WTC11 (cell line): ENCODE results near the gene ZSWIM9.

Source experiments
- ATF1 ChIP-seq: sonication (generic); formaldehyde crosslinking; IDR thresholded peaks from 2 replicates; pipeline ENCODE4 v1.8.1; 2023; ENCODE audit warnings: mild to moderate bottlenecking, moderate library complexity, missing genetic modification reagents
- CREB1 ChIP-seq: sonication (generic); formaldehyde crosslinking; IDR thresholded peaks from 2 replicates; pipeline ENCODE4 v1.8.0; 2023; ENCODE audit warnings: mild to moderate bottlenecking, missing genetic modification reagents
- CREM ChIP-seq: sonication (generic); formaldehyde crosslinking; IDR thresholded peaks from 2 replicates; pipeline ENCODE4 v1.8.1; 2022; ENCODE audit warnings: mild to moderate bottlenecking, missing genetic modification reagents, moderate library complexity
- IRF2 ChIP-seq: sonication (generic); formaldehyde crosslinking; IDR thresholded peaks from 2 replicates; pipeline ENCODE4 v1.8.0; 2022; ENCODE audit warnings: low read depth, missing genetic modification reagents, borderline replicate concordance
- JUN ChIP-seq: sonication (generic); formaldehyde crosslinking; IDR thresholded peaks from 2 replicates; pipeline ENCODE4 v1.8.0; 2023; ENCODE audit warnings: mild to moderate bottlenecking, missing genetic modification reagents
- MXD4 ChIP-seq: fragments of 250-450 bp; sonication (Bioruptor Pico); IDR thresholded peaks from 2 replicates; pipeline ENCODE4 v1.8.0; 2021; ENCODE audit warnings: mild to moderate bottlenecking, moderate library complexity, borderline replicate concordance
- SP1 ChIP-seq: sonication (generic); formaldehyde crosslinking; conservative IDR thresholded peaks from 2 replicates; pipeline ENCODE4 v1.8.1; 2022; ENCODE audit warnings: missing genetic modification reagents
- TF ChIP-seq, protein P1 (sequence below): fragments of 250-450 bp; sonication (Bioruptor Pico); IDR thresholded peaks from 2 replicates; pipeline ENCODE4 v1.9.0; 2021; ENCODE audit warnings: mild to moderate bottlenecking
- TF ChIP-seq, protein P2 (sequence below): sonication (generic); formaldehyde crosslinking; IDR thresholded peaks from 2 replicates; pipeline ENCODE4 v1.8.1; 2023; ENCODE audit warnings: mild to moderate bottlenecking, missing genetic modification reagents, moderate library complexity
- TF ChIP-seq, protein P3 (sequence below): fragments of 200-600 bp; IDR thresholded peaks from 2 replicates; pipeline ENCODE4 v1.8.0; 2022; ENCODE audit warnings: antibody characterized with exemption
- TF ChIP-seq, protein P4 (sequence below): sonication (generic); formaldehyde crosslinking; IDR thresholded peaks from 2 replicates; pipeline ENCODE4 v1.8.1; 2022; ENCODE audit warnings: low read depth, missing genetic modification reagents, borderline replicate concordance
- TF ChIP-seq, protein P5 (sequence below): sonication (generic); formaldehyde crosslinking; IDR thresholded peaks from 2 replicates; pipeline ENCODE4 v1.8.0; 2023; ENCODE audit warnings: missing genetic modification reagents, mild to moderate bottlenecking, borderline replicate concordance
- TF ChIP-seq, protein P6 (sequence below): sonication (generic); formaldehyde crosslinking; conservative IDR thresholded peaks from 2 replicates; pipeline ENCODE4 v1.8.1; 2022; ENCODE audit warnings: mild to moderate bottlenecking, missing genetic modification reagents
- TF ChIP-seq, protein P7 (sequence below): sonication (generic); formaldehyde crosslinking; IDR thresholded peaks from 2 replicates; pipeline ENCODE4 v1.8.0; 2022; ENCODE audit warnings: mild to moderate bottlenecking, missing genetic modification reagents

DNA sequence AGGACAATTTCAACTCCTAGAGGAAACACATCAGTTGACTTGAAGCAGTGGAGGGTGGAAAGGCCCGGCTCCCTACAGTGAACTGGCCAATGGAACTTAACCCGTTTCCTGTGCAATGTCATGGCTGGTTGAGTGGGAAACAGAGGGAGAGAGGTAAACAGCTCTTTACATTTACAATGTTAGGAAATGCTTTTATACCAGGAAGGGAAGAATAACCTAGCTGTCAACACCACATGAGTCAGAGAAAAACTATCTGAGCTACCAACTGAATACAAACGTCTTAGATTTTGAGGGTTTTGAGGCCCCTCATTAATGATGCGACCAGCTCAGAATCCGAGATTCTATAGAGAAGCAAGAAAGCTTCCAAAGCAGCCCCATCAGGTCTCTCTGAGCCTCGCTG, 48.5 kb downstream of the ZSWIM9 start:
- TF ChIP-seq CREB1 (CRISPR knock-in tag) (no peak), JUN (no peak), IRF2 (CRISPR knock-in tag) (no peak), SP1 (CRISPR knock-in tag) (no peak), MXD4 (CRISPR knock-in tag) (no peak), ATF1 (no peak), CREM (CRISPR knock-in tag) (no peak)
- TF ChIP-seq, protein P1, sequence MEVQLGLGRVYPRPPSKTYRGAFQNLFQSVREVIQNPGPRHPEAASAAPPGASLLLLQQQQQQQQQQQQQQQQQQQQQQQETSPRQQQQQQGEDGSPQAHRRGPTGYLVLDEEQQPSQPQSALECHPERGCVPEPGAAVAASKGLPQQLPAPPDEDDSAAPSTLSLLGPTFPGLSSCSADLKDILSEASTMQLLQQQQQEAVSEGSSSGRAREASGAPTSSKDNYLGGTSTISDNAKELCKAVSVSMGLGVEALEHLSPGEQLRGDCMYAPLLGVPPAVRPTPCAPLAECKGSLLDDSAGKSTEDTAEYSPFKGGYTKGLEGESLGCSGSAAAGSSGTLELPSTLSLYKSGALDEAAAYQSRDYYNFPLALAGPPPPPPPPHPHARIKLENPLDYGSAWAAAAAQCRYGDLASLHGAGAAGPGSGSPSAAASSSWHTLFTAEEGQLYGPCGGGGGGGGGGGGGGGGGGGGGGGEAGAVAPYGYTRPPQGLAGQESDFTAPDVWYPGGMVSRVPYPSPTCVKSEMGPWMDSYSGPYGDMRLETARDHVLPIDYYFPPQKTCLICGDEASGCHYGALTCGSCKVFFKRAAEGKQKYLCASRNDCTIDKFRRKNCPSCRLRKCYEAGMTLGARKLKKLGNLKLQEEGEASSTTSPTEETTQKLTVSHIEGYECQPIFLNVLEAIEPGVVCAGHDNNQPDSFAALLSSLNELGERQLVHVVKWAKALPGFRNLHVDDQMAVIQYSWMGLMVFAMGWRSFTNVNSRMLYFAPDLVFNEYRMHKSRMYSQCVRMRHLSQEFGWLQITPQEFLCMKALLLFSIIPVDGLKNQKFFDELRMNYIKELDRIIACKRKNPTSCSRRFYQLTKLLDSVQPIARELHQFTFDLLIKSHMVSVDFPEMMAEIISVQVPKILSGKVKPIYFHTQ (CRISPR knock-in tag) = no peak
- TF ChIP-seq, protein P2, sequence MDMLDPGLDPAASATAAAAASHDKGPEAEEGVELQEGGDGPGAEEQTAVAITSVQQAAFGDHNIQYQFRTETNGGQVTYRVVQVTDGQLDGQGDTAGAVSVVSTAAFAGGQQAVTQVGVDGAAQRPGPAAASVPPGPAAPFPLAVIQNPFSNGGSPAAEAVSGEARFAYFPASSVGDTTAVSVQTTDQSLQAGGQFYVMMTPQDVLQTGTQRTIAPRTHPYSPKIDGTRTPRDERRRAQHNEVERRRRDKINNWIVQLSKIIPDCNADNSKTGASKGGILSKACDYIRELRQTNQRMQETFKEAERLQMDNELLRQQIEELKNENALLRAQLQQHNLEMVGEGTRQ (CRISPR knock-in tag) = no peak
- TF ChIP-seq, protein P3, sequence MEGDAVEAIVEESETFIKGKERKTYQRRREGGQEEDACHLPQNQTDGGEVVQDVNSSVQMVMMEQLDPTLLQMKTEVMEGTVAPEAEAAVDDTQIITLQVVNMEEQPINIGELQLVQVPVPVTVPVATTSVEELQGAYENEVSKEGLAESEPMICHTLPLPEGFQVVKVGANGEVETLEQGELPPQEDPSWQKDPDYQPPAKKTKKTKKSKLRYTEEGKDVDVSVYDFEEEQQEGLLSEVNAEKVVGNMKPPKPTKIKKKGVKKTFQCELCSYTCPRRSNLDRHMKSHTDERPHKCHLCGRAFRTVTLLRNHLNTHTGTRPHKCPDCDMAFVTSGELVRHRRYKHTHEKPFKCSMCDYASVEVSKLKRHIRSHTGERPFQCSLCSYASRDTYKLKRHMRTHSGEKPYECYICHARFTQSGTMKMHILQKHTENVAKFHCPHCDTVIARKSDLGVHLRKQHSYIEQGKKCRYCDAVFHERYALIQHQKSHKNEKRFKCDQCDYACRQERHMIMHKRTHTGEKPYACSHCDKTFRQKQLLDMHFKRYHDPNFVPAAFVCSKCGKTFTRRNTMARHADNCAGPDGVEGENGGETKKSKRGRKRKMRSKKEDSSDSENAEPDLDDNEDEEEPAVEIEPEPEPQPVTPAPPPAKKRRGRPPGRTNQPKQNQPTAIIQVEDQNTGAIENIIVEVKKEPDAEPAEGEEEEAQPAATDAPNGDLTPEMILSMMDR = no peak
- TF ChIP-seq, protein P4, sequence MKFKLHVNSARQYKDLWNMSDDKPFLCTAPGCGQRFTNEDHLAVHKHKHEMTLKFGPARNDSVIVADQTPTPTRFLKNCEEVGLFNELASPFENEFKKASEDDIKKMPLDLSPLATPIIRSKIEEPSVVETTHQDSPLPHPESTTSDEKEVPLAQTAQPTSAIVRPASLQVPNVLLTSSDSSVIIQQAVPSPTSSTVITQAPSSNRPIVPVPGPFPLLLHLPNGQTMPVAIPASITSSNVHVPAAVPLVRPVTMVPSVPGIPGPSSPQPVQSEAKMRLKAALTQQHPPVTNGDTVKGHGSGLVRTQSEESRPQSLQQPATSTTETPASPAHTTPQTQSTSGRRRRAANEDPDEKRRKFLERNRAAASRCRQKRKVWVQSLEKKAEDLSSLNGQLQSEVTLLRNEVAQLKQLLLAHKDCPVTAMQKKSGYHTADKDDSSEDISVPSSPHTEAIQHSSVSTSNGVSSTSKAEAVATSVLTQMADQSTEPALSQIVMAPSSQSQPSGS = no peak
- TF ChIP-seq, protein P5, sequence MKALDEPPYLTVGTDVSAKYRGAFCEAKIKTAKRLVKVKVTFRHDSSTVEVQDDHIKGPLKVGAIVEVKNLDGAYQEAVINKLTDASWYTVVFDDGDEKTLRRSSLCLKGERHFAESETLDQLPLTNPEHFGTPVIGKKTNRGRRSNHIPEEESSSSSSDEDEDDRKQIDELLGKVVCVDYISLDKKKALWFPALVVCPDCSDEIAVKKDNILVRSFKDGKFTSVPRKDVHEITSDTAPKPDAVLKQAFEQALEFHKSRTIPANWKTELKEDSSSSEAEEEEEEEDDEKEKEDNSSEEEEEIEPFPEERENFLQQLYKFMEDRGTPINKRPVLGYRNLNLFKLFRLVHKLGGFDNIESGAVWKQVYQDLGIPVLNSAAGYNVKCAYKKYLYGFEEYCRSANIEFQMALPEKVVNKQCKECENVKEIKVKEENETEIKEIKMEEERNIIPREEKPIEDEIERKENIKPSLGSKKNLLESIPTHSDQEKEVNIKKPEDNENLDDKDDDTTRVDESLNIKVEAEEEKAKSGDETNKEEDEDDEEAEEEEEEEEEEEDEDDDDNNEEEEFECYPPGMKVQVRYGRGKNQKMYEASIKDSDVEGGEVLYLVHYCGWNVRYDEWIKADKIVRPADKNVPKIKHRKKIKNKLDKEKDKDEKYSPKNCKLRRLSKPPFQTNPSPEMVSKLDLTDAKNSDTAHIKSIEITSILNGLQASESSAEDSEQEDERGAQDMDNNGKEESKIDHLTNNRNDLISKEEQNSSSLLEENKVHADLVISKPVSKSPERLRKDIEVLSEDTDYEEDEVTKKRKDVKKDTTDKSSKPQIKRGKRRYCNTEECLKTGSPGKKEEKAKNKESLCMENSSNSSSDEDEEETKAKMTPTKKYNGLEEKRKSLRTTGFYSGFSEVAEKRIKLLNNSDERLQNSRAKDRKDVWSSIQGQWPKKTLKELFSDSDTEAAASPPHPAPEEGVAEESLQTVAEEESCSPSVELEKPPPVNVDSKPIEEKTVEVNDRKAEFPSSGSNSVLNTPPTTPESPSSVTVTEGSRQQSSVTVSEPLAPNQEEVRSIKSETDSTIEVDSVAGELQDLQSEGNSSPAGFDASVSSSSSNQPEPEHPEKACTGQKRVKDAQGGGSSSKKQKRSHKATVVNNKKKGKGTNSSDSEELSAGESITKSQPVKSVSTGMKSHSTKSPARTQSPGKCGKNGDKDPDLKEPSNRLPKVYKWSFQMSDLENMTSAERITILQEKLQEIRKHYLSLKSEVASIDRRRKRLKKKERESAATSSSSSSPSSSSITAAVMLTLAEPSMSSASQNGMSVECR (CRISPR knock-in tag) = no peak
- TF ChIP-seq, protein P6, sequence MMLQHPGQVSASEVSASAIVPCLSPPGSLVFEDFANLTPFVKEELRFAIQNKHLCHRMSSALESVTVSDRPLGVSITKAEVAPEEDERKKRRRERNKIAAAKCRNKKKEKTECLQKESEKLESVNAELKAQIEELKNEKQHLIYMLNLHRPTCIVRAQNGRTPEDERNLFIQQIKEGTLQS (CRISPR knock-in tag) = no peak
- TF ChIP-seq, protein P7, sequence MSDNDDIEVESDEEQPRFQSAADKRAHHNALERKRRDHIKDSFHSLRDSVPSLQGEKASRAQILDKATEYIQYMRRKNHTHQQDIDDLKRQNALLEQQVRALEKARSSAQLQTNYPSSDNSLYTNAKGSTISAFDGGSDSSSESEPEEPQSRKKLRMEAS = no peak
